HG03565 (cell line): ENCODE data around the gene ARSH.
"Not testable (repeated sequence)": the region's sequence is repeated elsewhere in the genome, so short reads cannot be mapped to it uniquely, and the experiment has no call there.

Source experiments
- ATAC-seq: cut with Tn5 transposase; IDR thresholded peaks from one replicate; pipeline ENCODE4 v1.9.1; 2021; ENCODE audit warnings: mild to moderate bottlenecking, moderate library complexity; ENCODE audit not compliant: unreplicated experiment

The ARSH gene, protein sequence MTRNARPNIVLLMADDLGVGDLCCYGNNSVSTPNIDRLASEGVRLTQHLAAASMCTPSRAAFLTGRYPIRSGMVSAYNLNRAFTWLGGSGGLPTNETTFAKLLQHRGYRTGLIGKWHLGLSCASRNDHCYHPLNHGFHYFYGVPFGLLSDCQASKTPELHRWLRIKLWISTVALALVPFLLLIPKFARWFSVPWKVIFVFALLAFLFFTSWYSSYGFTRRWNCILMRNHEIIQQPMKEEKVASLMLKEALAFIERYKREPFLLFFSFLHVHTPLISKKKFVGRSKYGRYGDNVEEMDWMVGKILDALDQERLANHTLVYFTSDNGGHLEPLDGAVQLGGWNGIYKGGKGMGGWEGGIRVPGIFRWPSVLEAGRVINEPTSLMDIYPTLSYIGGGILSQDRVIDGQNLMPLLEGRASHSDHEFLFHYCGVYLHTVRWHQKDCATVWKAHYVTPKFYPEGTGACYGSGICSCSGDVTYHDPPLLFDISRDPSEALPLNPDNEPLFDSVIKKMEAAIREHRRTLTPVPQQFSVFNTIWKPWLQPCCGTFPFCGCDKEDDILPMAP

DNA sequence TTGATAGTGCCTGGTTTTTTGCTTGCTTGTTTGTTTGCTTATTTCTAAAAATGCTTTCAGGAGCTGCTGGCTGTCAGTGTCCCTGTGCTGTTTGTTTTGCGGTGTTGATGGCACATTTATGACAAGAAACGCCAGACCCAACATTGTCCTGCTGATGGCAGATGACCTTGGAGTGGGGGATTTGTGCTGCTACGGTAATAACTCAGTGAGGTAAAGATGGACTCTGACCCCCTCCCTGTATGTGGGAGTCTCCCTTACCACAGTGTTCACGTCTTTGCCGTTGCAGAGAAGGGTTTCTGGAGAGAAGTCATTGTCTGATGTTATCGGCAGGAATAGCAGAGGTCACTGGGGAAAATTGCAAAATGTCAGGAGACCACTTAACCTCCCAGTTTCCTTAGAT lies at the start of gene ARSH:
Gene ARSH, plus strand, starts transcription at position 52 of the 400 bp plus-strand sequence. Its CDS starts 67 bp downstream, at position 119.
- no peak for ATAC-seq

DNA sequence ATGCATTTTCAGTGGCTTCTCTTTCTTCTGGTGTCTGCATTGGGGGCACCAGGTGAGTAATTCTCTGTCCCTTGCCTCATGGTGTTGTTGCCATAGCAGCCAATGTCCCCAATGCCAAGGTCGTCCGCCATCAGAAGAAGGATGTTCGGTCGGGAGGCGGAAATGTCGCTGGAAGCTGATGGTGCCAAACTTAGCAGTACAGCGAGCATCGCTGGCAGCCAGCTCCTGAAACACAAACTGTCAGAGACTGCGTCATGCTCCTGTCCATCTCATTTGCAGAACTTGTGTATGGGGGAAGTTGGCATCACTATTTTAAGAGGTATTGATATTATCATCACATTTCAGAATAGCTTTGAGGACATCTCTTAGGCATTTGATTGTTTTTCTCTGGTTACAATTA lies 48.1 kb upstream of the ARSH start:
- ATAC-seq: no peak

DNA sequence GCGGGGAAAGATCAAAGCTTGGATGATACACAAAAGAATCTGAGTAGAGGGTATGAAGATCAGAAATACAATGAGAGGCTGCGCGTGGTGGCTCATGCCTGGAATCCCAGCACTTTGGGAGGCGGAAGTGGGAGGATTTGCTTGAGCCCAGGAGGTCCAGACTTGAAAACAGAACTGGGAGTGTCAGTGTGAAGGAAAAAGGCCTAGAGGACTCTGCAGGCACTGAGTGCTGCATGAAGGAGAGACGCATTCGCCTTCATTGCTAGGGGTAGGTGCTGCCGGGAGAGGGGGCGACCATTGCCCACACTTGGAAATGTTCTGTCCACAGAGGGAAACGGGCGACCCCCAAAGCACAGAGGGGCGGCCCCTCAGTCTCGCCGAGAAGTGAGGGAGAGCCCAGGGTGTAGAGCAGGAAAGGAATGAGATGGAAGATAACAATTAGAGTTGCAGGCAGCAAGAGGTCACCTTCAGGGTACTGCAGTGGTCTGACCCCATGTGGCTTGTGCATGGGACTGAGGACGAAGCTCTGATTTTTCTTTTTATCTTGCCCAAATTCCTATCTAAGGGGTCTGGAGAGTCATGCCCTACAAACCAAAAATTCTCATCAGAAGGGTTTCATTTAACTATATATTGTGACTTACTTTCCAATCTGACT lies 45.4 kb upstream of the ARSH start:
- ATAC-seq: no peak

DNA sequence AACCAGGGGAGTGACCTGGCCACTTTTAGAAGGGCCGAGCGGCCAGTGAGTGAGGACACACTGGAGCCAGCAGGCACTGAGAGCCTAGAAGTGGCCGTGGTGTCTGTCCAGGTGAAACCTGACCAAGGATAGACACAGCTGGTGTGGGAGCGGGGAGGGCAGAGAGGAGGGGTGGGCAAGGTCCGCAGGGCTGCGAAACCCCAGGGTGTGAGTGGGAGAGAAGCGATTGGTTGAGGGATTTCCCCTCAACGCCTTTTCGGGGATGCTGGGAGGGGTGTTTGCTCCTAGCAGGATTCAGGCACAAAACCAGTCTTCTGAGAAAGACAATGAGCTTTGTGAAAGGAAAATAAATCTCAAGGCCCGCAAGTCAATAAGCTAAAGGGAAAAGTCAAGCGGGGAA lies 44.0 kb upstream of the ARSH start:
- ATAC-seq: no peak

DNA sequence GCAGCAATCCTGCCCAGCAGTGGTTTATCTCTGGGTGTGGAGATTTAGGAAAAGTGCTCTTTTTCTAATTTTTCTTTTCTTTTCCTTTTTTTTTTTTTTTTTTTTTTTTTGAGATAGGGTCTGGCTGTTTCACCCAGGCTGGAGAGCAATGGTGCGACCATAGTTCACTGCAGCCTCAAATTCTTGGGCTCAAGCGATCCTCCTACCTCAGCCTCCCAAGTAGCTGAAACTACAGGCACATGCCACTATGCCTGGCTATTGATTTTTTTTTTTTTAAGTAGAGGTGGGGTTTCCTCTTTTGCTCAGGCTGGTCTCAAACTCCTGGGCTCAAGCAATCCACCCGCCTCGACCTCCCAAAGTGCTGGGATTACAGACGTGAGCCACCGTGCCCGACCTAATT lies 42.9 kb upstream of the ARSH start:
- not testable (repeated sequence) for ATAC-seq

DNA sequence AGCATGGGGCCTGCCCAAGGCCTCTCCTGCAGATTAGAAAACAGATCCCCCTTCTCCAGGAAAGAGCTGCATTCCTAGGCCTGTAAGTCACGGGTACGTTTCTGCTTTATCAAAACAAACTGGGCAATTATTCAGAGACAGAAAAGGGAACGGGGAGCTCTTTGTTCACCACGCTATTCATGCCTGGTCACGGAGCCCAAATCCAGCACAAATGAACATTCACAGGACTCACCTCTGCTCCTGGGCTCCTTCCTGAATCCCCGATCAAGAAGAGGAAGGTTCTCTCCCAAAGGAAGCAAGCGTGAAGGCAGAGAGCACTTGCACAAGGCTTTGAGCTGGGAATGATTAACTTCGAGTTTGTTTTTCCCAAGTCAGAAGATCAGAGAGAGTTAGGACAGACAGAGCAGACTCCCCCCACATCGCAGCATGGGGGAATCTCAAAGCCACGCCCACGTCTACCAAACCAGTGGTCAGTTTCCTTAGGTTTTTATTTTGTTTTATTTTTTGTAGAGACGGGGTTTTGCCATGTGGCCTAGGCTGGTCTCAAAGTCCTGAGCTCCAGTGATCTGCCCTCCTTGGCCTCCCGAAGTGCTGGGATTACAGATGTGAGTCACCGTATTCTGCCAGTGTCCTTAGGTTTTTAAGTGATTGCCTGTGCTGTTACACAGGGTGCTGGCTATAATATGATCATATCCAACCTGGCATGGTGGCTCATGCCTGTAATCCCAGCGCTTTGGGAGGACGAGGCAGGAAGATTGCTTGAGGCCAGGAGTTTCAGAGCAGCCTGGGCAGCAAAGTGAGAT lies 42.2 kb upstream of the ARSH start:
- ATAC-seq: not testable (repeated sequence)

DNA sequence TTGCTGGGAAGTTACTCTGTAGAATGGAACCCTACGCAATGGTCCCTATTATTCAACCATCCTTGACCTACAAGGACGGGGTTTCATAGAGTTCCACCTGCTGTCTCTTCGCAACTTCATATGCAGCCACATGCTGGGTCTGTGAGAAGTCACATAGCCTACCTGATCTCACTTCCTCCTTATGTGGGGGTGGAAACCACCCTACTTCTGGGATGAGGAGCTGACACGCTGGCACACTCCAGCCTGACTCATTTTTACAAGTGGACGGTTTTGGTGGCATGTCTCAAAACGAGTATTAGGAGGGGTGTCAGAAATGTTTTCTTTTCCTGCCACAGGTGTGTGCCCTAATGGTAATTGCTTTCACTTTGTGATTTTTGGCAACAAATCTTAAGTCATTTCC lies 40.4 kb upstream of the ARSH start:
- peak; percentile 63 for ATAC-seq

DNA sequence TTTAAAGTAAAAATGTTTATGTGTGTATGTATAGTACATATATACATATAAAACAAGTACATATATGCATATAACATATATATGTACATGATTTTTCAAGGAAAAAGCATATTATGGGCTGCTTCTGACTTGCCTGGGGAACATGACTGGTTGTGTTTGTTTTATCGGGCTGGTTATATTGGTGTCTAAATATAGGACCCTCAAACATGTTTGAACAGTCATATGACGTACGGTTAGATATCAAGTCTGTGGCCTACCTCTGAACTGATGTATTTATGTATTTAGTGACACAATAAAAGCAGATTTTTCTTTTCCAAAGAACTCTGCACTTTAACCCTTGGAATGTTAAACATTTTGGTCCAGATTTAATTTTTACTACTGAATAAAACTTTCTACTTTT lies 39.3 kb upstream of the ARSH start:
- no peak for ATAC-seq

DNA sequence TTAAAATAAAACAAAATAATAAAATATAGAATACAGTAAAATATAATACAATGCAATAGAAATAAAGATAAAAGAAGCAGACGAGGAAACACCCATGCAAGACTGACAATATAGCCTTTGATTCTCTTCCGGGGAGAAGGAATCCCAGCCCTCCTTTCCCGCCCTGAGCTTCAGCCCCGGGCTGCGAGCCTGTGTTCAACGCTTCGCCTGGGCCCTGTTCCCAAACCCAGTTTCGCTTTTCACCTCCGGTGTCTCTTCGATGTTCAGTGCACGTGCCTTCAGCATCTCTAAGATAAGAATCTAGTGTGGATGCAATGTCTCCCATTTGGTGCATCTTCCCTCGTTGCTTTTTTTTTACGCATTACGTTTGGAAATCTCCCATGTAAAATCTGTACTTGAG lies 38.8 kb upstream of the ARSH start:
- no peak for ATAC-seq

DNA sequence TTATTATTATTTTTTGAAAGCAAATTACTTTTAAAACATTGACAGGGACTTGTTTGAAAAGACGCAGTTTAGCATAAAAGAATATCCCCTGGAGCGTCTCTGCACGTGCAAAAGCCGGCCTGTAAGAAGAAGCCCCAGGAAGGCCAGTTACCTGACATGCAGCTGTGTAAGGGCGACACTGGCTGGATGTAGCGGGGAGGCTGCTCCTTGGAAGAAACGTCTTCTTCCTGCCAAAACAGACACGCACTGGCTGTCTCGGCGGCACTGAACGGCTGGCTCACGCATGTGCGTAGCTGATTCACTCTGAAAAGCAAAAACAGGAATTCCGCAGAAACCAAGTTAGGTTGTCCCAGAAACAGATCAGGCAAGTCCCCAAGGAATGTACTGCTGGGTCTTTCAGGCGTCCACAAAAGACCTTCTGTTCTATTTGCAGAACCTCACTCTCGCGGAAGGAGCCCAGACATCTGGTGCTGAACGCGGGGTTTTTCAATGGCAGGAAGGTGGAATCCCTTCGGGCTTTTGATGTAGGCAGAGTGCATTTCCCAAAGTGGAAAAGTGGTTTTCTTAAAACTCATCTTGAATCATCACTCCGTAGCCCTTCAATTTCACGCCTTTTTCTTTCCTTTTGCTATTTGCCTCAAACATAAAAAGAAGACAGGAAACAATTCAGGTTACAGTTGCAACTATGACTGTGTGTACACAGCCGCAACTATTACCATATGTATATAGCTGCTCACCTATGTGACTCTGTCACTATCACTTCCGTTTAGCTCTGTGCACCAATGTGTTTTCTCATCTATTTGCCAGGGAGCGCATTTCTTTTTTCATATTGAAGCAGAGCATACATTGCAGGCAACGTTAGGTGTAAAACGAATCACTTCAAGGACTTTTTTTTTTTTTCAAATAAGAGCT lies 38.1 kb upstream of the ARSH start:
- ATAC-seq: no peak

DNA sequence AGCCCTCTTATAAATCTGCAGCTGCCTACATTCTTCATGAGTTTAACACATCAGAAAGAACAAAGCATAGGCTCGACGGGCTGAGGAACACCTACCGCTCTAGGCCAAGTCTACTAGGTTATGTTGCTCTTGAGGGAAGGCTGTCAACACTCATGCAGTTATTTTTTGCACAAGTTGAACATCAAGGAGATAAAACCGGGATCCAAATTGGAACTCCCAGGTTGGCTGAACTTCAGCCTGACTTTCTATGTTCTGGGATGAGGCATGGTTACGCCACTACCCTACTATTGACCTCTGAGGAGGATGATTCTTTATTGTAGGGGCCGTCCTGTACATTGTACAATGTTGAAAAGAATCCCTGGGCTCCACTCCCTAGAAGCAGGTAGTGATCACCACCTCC lies 37.3 kb upstream of the ARSH start:
- ATAC-seq: no peak

DNA sequence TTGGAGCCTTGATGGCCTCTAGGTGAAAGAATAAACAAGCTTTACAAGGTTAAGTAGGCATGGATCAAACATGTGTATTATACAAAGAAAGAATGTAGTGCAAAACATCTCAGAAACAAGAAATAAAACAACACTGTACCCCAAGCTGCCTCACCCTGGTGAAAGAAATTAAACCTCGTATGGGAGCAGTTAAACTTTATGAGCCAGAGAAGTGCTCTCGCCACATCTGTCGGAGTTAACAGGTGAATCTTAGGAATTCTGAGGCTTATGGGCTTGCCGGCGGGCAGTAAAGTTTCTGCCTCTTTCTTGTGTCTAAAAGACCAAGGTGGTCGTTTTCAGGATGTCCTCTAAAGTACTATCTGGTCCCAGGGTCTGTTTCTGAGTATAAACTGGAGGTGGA lies 34.0 kb upstream of the ARSH start:
- no peak for ATAC-seq

DNA sequence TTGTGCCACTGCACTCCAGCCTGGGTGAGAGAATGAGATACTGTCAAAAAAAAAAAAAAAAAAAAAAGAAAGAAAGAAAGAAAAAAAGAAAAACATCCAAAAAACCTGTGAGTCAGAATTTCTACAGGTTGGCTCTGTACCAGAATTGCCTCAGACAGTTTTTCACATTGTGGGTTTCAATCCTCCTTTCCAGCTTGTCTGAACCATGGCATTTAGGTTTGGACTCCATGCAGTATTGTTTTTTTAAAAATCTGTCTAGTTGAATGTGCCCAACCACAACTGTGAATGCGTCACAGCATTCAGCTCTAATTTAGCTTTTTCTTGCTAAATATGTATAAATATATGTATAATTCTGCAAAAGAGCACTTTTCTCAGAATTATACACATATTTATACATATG lies 31.4 kb upstream of the ARSH start:
- no peak for ATAC-seq

DNA sequence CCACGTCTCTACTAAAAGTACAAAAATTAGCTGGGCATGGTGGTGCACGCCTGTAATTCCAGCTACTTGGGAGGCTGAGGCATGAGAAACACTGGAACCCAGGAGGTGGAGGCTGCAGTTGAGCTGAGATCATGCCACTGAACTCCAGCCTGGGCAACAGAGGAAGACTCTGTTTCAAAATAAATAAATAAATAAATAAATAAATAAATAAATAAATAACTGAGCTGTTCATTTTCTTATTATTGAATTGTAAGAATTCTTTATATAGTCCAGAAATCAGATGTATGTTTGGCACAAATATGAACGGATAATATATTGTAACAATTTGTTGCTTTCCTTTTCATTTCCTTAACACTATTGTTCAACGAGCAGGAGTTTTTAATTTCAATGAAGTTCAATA lies 27.7 kb upstream of the ARSH start:
- ATAC-seq: not testable (repeated sequence)

DNA sequence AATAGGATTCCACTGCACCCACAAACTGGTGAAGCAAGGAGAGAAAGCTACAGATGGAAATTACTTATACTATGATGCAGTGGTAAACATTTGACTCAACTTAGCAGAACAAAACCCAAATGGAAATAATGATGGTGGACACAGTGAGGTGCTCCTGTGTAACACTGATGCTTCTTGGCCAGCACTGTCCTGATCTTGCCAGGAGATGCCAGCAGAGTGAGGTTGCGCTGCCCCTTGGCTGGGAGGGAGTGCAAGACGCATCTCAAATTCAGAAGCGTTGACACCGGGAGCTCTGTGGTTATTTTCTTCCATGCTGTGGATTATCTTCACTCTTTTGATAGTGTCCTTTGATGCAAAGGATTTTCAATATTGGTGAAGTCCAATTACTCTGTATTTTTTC lies 22.0 kb upstream of the ARSH start:
- no peak for ATAC-seq

DNA sequence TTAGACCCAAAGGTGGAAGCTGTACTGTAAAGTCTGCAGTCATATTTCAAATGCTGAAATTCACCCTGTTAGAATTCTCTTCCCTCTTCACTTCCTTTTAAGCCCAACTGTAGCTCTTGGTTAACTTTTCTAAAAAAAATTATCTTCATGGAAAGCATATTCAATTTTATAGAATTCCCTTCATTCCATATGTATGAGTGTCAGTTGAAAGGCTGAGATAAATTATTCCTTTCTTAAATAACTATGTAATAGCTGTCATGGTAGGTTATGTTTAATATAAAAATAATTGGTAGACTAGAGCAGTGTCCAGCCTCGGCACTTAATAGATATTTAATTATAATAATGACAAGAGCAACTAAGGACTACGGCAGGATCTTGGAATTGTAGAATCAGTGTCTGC lies 16.8 kb upstream of the ARSH start:
- ATAC-seq: no peak

DNA sequence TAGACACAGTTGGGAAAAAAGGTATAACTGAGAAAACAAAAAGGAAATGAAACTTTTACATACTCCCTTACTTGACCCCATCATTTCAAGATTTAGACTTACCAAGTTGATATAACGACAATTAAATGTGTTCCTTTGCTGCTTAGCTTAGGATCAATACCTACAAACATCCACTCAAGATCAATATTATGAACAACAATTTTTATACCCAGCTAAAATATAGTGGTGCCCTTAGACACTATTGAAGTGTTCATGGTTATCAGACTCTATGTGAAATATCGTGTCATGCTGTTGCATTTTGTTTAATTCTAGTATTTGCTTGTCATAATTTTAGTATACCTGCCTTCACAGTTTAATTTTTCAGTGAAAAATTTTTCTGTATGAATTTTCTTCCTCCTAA lies 4.2 kb downstream of the ARSH start:
- ATAC-seq: no peak

DNA sequence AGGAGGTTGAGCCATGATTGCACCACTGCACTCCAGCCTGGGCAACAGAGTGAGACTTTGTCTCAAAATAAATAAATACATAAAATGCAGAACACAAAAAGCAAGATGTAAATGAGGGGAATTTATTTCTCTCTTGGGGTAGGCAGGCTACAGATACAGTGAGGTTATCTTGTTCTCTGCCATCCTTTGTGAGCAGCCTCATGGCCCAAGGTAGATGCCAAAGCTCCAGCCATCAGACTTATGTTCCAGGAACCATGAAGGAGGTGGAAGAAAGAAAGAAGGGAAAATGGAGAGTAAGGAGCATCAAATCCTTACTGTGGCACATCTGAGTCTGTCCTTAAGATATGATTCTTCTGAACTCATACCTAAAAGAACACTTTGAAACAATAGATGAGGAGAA lies 11.1 kb downstream of the ARSH start:
- ATAC-seq: no peak

DNA sequence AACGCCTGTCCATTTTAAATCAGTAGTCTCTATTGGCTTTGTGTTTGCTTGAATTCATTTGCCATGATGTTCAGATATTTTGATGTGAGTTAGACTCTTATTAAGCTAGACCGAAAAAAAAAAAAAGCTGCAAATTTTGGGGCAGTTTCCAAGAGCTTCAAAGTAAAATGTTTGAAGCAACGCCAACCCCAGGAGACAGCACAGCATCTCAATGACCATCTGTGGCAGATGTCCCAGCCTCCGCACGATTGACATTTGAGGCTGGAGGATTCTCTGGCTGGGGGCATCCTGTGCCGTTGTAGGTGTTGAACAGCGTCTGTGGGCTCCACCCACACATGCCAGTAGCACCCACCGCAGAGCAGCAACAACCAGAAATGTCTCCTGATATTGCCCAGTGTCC lies 17.8 kb downstream of the ARSH start:
- ATAC-seq: no peak

DNA sequence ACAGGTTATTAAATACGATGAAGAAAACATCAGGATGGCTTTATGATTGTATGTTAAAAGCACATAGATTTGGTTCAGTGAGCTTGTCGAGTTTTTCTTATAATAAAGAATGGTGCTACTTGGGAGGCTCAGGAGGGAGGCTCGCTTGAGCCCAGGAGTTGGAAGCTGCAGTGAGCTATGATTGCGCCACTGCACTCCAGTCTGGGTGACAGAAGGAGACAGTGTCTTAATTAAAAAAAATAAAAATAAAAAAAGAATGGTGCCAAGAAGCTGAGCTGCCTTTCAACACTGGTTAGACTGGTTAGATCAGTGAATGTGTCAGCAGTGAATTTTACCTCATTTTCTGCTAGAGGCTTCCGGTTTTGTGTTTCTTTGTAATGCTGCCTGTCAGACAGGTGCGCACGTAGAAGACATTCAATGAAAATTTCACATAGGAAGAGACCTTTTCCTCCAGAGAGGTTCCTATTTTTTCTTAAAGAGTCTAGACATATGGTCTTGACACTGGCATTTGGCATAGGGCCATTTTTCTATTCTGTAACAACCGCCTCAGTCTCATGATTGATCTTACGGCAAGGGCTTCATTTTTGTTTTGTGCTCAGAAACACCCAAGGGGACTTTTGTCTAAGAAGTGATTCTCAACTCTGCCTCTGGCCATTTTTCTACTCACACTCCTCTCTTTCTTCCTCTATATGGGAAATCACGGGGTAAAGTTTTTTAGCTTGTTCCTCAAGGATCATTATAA lies 19.9 kb downstream of the ARSH start:
- ATAC-seq: no peak
